Uterus (tissue), 4 donors: Measurements from ENCODE around the gene TSGA10. TPM values are rescaled to one million over a fixed set of nuclear protein-coding genes. Genes with fewer than 3 reads are reported as not detected.

Experiments
- DNase-seq, 2 donors: peaks; one replicate each; pipeline ENCODE4 v3.0.0-alpha.2; 2019 to 2020
- H3K27ac ChIP-seq, 2 donors: fragments of 200-600 bp; sonication (generic); 1 replicate in 1 of 2; 2 replicates in 1 of 2; pipeline ENCODE4 v1.5.1; 2016 to 2018
- H3K27me3 ChIP-seq, 2 donors: fragments of 200-600 bp; sonication (generic); one replicate each; pipeline ENCODE4 v1.5.1; 2018 to 2019; ENCODE audit warnings: control low read depth in 1 of 2
- H3K36me3 ChIP-seq, 2 donors: fragments of 200-600 bp; sonication (generic); one replicate each; pipeline ENCODE4 v1.5.1; 2019; ENCODE audit warnings: control low read depth in 1 of 2
- H3K4me1 ChIP-seq, 2 donors: fragments of 200-600 bp; sonication (generic); one replicate each; pipeline ENCODE4 v1.5.1; 2018 to 2019; ENCODE audit warnings: control low read depth in 1 of 2
- H3K4me3 ChIP-seq, 2 donors: fragments of 200-600 bp; sonication (generic); 1 replicate in 1 of 2; 2 replicates in 1 of 2; pipeline ENCODE4 v1.5.1; 2018 to 2019; ENCODE audit warnings: mild to moderate bottlenecking in 1 of 2
- H3K9me3 ChIP-seq, 2 donors: fragments of 200-600 bp; sonication (generic); one replicate each; pipeline ENCODE4 v1.5.1; 2019; ENCODE audit warnings: control low read depth in 1 of 2
- POLR2A ChIP-seq, 2 donors: fragments of 450-650 bp; IDR thresholded peaks; one replicate each; pipeline ENCODE4 v1.6.1; 2016; ENCODE audit warnings: antibody characterized with exemption in 2 of 2, mild to moderate bottlenecking in 1 of 2, moderate library complexity in 1 of 2
- intact Hi-C: fragments of 100-400 bp; cut with DNase I; formaldehyde crosslinking; loops from one replicate; pipeline ENCODE4 v1.15.1; 2023; ENCODE audit warnings: low total_unique reads
- total RNA-seq, 4 donors: library from RNA; depleted of rRNA in 3 of 4; stranded (reverse); fragments of >200 nt in 3 of 4; gene quantifications; one replicate each; pipeline versions ENCODE4 v1.1.0 to v1.2.4, GENCODE V29; 2014 to 2023
- TF ChIP-seq, protein P1 (sequence below), 4 experiments: fragments of 200-600 bp in 2 of 4; fragments of 450-650 bp in 2 of 4; sonication (generic) in 2 of 4; IDR thresholded peaks; one replicate each; pipeline ENCODE4 v1.5.1; 2016 to 2019; ENCODE audit warnings: antibody characterized with exemption in 4 of 4, mild to moderate bottlenecking in 2 of 4, moderate library complexity in 1 of 4
- donor health status: DM: yes; HTN: yes; CAD: no.

The TSGA10 gene
- total RNA-seq, 4 donors from 2014 or later = 5.9 to 22.5 (median 16.2) TPM

DNA sequence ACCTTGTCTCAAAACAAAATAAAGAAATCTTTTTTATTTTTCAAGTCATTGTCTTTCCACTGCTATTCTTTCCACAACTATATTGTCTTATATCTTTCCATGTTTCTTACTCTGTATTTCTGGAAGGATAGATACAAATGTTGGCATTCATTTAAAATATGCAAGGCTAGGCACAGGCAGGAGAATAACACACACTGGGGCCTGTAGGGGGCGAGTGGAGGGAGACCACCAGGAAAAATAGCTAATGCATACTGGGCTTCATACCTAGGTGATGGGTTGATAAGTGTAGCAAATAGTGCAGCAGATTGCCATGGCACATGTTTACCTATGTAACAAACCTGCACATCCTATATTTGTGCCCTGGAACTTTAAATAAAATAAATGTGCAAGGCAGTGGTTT, 35.8 kb upstream of the TSGA10 start:
- H3K4me3 ChIP-seq = no peak overlapping the region
- no peak for DNase-seq
- peaks cover 0 to 3% of the 10 kb centered on the region in 2 donors for H3K36me3 ChIP-seq
- no peak overlapping the region for H3K27ac ChIP-seq
- H3K27me3 ChIP-seq = no peaks in the 10 kb centered on the region
- H3K9me3 ChIP-seq = no peaks in the 10 kb centered on the region
- intact Hi-C loops = no loop called here
- H3K4me1 ChIP-seq = no peaks in the 10 kb centered on the region
- no peak for TF ChIP-seq POLR2A (IDR thresholded peaks at IDR 0.05)
- TF ChIP-seq, protein P1, sequence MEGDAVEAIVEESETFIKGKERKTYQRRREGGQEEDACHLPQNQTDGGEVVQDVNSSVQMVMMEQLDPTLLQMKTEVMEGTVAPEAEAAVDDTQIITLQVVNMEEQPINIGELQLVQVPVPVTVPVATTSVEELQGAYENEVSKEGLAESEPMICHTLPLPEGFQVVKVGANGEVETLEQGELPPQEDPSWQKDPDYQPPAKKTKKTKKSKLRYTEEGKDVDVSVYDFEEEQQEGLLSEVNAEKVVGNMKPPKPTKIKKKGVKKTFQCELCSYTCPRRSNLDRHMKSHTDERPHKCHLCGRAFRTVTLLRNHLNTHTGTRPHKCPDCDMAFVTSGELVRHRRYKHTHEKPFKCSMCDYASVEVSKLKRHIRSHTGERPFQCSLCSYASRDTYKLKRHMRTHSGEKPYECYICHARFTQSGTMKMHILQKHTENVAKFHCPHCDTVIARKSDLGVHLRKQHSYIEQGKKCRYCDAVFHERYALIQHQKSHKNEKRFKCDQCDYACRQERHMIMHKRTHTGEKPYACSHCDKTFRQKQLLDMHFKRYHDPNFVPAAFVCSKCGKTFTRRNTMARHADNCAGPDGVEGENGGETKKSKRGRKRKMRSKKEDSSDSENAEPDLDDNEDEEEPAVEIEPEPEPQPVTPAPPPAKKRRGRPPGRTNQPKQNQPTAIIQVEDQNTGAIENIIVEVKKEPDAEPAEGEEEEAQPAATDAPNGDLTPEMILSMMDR (IDR thresholded peaks at IDR 0.05) = no peak

DNA sequence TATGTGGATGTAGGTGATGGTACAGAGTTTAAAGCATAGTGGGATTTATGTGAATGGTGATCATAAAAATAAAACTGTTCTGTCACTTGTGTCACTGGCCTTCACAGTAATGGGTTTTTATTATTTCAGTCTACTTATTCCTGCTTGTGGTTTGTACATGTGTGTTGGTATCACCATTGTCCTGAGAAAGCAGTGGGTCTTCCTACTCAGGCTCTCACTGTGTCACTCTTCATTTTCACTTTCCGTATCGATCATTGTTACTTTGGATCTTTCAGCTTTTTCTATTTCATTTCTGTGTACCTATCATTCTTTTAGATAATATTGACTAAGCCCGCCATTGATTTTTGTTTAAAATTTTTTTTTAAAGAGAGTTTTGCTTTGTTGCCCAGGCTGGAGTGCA, 33.6 kb upstream of the TSGA10 start:
- H3K4me1 ChIP-seq = no peaks in the 10 kb centered on the region
- DNase-seq = no peak
- TF ChIP-seq, protein P1 (IDR thresholded peaks at IDR 0.05) = no peak
- no peak for TF ChIP-seq POLR2A (IDR thresholded peaks at IDR 0.05)
- no peak overlapping the region for H3K4me3 ChIP-seq
- H3K9me3 ChIP-seq = no peaks in the 10 kb centered on the region
- peaks cover 0 to 3% of the 10 kb centered on the region in 2 donors for H3K36me3 ChIP-seq
- no peak overlapping the region for H3K27ac ChIP-seq
- no peaks in the 10 kb centered on the region for H3K27me3 ChIP-seq
- intact Hi-C loops = loop anchor here (10.0 kb wide), 1 partner anchor 146 kb away; the partner anchor contains the start of genes EIF5B and TXNDC9

DNA sequence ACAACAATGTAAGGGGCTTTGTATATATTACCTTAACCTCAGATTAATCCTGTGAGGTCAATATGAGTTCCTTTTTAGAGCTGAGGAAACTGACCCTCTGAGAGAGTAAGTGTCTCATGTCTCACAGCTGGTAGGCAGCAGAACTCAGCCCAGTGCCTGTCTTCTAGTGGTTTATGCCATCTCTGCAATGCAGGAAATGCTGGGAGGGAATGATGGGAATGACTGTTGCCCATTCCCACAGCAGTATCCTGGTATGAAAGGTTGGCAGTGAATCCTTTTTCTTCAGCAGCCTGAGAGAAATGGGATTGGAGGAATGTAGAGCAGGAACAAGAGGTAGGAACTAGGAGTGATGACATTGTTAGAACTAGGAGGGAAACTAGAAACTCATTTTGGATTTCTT, 32.3 kb upstream of the TSGA10 start:
- no peak overlapping the region for H3K27ac ChIP-seq
- DNase-seq = no peak
- H3K9me3 ChIP-seq = no peaks in the 10 kb centered on the region
- H3K4me1 ChIP-seq = peaks cover under 1 to 6% of the 10 kb centered on the region in 2 donors
- no peak for TF ChIP-seq POLR2A (IDR thresholded peaks at IDR 0.05)
- TF ChIP-seq, protein P1 (IDR thresholded peaks at IDR 0.05) = no peak
- H3K36me3 ChIP-seq = peaks cover 0 to 3% of the 10 kb centered on the region in 2 donors
- intact Hi-C loops = loop anchor here (10.0 kb wide), 1 partner anchor 148 kb away; the partner anchor contains the start of genes EIF5B and TXNDC9
- no peak overlapping the region for H3K4me3 ChIP-seq
- no peaks in the 10 kb centered on the region for H3K27me3 ChIP-seq

DNA sequence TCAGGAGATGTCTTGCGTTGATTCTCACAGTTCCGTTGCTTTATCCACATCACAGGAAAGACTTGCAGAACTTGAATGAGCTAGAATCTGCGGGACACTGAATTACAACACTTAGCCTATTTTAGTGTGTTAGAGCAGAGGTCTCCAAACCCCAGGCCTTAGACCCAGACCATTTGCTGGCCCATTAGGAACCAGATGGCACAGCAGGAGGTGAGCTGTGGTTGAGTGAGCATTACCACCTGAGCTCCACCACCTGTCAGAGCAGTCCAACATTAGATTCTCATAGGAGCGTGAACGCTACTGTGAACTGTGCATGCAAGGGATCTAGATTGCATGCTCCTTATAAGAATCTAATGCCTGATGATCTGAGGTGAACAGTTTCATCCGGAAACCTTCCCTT, 30.1 kb upstream of the TSGA10 start:
- Histone ChIP-seq H3K4me3 (no peak overlapping the region), H3K9me3 (no peaks in the 10 kb centered on the region), H3K4me1 (peaks cover 5 to 11% of the 10 kb centered on the region in 2 donors), H3K27ac (no peak overlapping the region), H3K27me3 (no peaks in the 10 kb centered on the region), H3K36me3 (peaks cover 0 to 3% of the 10 kb centered on the region in 2 donors)
- TF ChIP-seq POLR2A (IDR thresholded peaks at IDR 0.05) = no peak
- TF ChIP-seq, protein P1 (IDR thresholded peaks at IDR 0.05) = no peak
- DNase-seq = no peak
- intact Hi-C loops = loop anchor here (10.0 kb wide), 1 partner anchor 150 kb away; the partner anchor contains the start of genes EIF5B and TXNDC9

DNA sequence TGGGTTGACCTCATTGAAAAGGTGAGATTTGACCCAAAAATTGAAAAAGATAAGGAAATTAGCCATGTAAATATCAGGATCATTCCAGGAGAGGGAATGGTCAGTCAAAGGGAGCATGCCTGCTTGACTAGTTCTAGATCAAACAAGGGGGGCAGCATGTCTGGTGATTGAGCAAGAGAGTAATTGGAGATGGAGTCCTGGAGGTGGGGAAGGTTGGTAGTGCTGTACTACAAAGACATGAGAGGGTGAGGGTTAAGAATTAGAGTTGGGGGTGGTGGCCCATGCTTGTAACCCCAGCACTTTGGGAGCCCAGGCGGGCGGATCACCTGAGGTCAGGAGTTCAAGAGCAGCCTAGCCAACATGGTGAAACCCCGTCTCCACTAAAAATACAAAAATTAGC, 28.3 kb upstream of the TSGA10 start:
- H3K27ac ChIP-seq = no peak overlapping the region
- peaks cover 0 to 2% of the 10 kb centered on the region in 2 donors for H3K36me3 ChIP-seq
- H3K4me1 ChIP-seq = peaks cover 5 to 13% of the 10 kb centered on the region in 2 donors
- intact Hi-C loops = loop anchor here (10.0 kb wide), 1 partner anchor 152 kb away; the partner anchor contains the start of genes EIF5B and TXNDC9
- TF ChIP-seq POLR2A (IDR thresholded peaks at IDR 0.05) = no peak
- TF ChIP-seq, protein P1 (IDR thresholded peaks at IDR 0.05) = no peak
- H3K9me3 ChIP-seq = no peaks in the 10 kb centered on the region
- H3K27me3 ChIP-seq = no peaks in the 10 kb centered on the region
- DNase-seq = no peak
- H3K4me3 ChIP-seq = no peak overlapping the region
